Measurements from ENCODE around the gene H3-3A. TPM values are rescaled to one million over a fixed set of nuclear protein-coding genes. Genes with fewer than 3 reads are reported as not detected.

H3-3A gene
- total and polyA plus RNA-seq, 10 of the 15 experiments (the other 5 are each of a cell fraction or from before 2014, with no cell fraction given), result 215 to 486 (median 393) TPM

GRCh38 chr1:226063224-226063976 is 884 bp downstream of the H3-3A start (continued):
- TF ChIP-seq REST (IDR thresholded peaks at IDR 0.05; ENCODE audit: low read depth, low read length) (no peak), EGR1 (IDR thresholded peaks at IDR 0.05; ENCODE audit: borderline replicate concordance in 1 of 2, low read depth in 2 of 2, low read length in 2 of 2) (no peak), HDGF (IDR thresholded peaks at IDR 0.05) (no peak), SP1 (IDR thresholded peaks at IDR 0.05; ENCODE audit: low read depth, low read length) (no peak), BCL3 (IDR thresholded peaks at IDR 0.05; ENCODE audit: borderline replicate concordance, insufficient read depth, low read depth, low read length, poor library complexity, severe bottlenecking) (no peak), SUZ12 (IDR thresholded peaks at IDR 0.05; ENCODE audit: unreplicated experiment) (no peak), CBX5 (IDR thresholded peaks at IDR 0.05; ENCODE audit: low read depth) (no peak), IKZF2 (IDR thresholded peaks at IDR 0.05) (no peak; a peak in 1 of 4 replicates), ATF7 (IDR thresholded peaks at IDR 0.05; ENCODE audit: low read depth) (peak; percentile 18; the same call in 1 of the 2 replicates), RCOR1 (conservative IDR thresholded peaks at IDR 0.05; ENCODE audit: low read depth, low read length) (no peak), MLLT1 (IDR thresholded peaks at IDR 0.05) (0 out of 2 replicates have a peak, but pooled peaks have one; percentile 5), IRF5 (IDR thresholded peaks at IDR 0.05; ENCODE audit: borderline replicate concordance) (no peak), JUND (IDR thresholded peaks at IDR 0.05; ENCODE audit: low read depth, low read length) (no peak), BRCA1 (IDR thresholded peaks at IDR 0.05; ENCODE audit: low read depth, low read length) (no peak), MAX (IDR thresholded peaks at IDR 0.05; ENCODE audit: low read depth, low read length) (peak; percentile 28; the same call in 1 of the 2 replicates), CEBPZ (IDR thresholded peaks at IDR 0.05; ENCODE audit: low read depth, low read length) (no peak), ZBED1 (IDR thresholded peaks at IDR 0.05; ENCODE audit: borderline replicate concordance) (no peak), NR2F1 (conservative IDR thresholded peaks at IDR 0.05) (no peak)

All from GM12878 (cell line).